Right lobe of liver (tissue), 6 donors: ENCODE data around the gene FRMD4A. TPM values are rescaled to one million over a fixed set of nuclear protein-coding genes. Genes with fewer than 3 reads are reported as not detected.
"Not testable (repeated sequence)": the region's sequence is repeated elsewhere in the genome, so short reads cannot be mapped to it uniquely, and the experiment has no call there.

Experiments
- ATAC-seq, 4 donors: fragments of 200-7000 bp; cut with Tn5 transposase; one replicate each; pipeline ENCODE4 v1.9.1; 2020; ENCODE audit warnings: mild to moderate bottlenecking in 4 of 4, moderate library complexity in 4 of 4
- DNase-seq, 3 donors: peaks; one replicate each; pipeline ENCODE4 v3.0.0-alpha.2; 2020
- H3K27ac ChIP-seq, 3 donors: fragments of 200-600 bp; one replicate each; pipeline ENCODE4 v1.8.0; 2022
- H3K27me3 ChIP-seq, 2 donors: fragments of 200-600 bp; one replicate each; pipeline ENCODE4 v1.8.0; 2022
- H3K36me3 ChIP-seq, 4 donors: fragments of 200-600 bp; sonication (generic) in 1 of 4; one replicate each; pipeline versions ENCODE4 v1.5.1 to v1.8.0; 2017 to 2022; ENCODE audit warnings: control low read depth in 1 of 4
- H3K4me1 ChIP-seq, 4 donors: fragments of 200-600 bp; sonication (generic) in 1 of 4; one replicate each; pipeline versions ENCODE4 v1.5.1 to v1.8.0; 2017 to 2022; ENCODE audit warnings: control low read depth in 1 of 4
- H3K4me3 ChIP-seq, 3 donors: fragments of 200-600 bp; one replicate each; pipeline ENCODE4 v1.8.0; 2022
- H3K9me3 ChIP-seq, 4 donors: fragments of 200-600 bp; sonication (generic) in 1 of 4; one replicate each; pipeline versions ENCODE4 v1.5.1 to v1.8.0; 2017 to 2022; ENCODE audit warnings: control low read depth in 1 of 4
- CTCF ChIP-seq, 4 donors: fragments of 200-600 bp in 3 of 4; fragments of 450-650 bp in 1 of 4; IDR thresholded peaks; one replicate each; pipeline versions ENCODE4 v1.5.1 to v1.8.0; 2016 to 2022; ENCODE audit warnings: antibody characterized with exemption in 4 of 4, mild to moderate bottlenecking in 2 of 4
- POLR2A ChIP-seq: fragments of 450-650 bp; IDR thresholded peaks from one replicate; pipeline ENCODE4 v1.6.1; 2017; ENCODE audit warnings: antibody characterized with exemption, mild to moderate bottlenecking
- WGBS: methylation state at CpG from one replicate; pipeline ENCODE4 v1.1.6; 2018; ENCODE audit warnings: low coverage, low lambda C conversion rate; ENCODE audit not compliant: insufficient coverage; ENCODE audit errors: missing lambda C conversion rate; 5-methylcytosine and 5-hydroxymethylcytosine counted together
- intact Hi-C, 2 donors: fragments of 100-400 bp; cut with DNase I; formaldehyde crosslinking; loops; one replicate each; pipeline versions ENCODE4 v1.11.2 to v1.14.1; 2022
- total RNA-seq, 6 experiments: library from RNA; depleted of rRNA in 2 of 6; stranded (reverse); fragments of >200 nt in 2 of 6; fragmentation: NEBNext Ultra II Directional in 3 of 6; extraction: Animal tissue kit (Norgen Biotek cat#: 25700) in 3 of 6; gene quantifications; one replicate each; pipeline versions ENCODE4 v1.1.0 to v1.2.4, GENCODE V29; 2016 to 2023
- donor health status: DM: no; HTN: yes; CAD: no.
- donor health status: DM: no; HTN: no; CAD: no.
- donor health status: DM: no; HTN: no; CAD: no.
- donor health status: DM: no; HTN: yes; CAD: no.
- donor health status: DM: no; HTN: yes; CAD: no.

The FRMD4A gene
- total RNA-seq, 6 experiments from 2014 or later = 8.4 to 22.8 (median 13.3) TPM

- intact Hi-C loops = loop anchor here (10.0 kb wide), 2 partner anchors 120 to 270 kb away; no protein-coding TSS in a partner anchor
- H3K36me3 ChIP-seq = no peaks in the 10 kb centered on the region
- no peak for DNase-seq
- H3K4me3 ChIP-seq = no peak overlapping the region
- no peaks in the 10 kb centered on the region for H3K4me1 ChIP-seq
- H3K27me3 ChIP-seq = no peaks in the 10 kb centered on the region
- ATAC-seq = no peak
- WGBS = 92% methylated on average over 3 of the region's 4 CpGs
- H3K9me3 ChIP-seq = no peaks in the 10 kb centered on the region
- no peak for TF ChIP-seq POLR2A
- no peak for TF ChIP-seq CTCF (IDR thresholded peaks at IDR 0.05)
- no peak overlapping the region for H3K27ac ChIP-seq
Measured at GRCh38 chr10:14205233-14205632, 125.5 kb downstream of the FRMD4A start.

- DNase-seq (no peak), ATAC-seq (no peak)
- no peaks in the 10 kb centered on the region for H3K4me1 ChIP-seq
- H3K9me3 ChIP-seq = no peaks in the 10 kb centered on the region
- H3K36me3 ChIP-seq = no peaks in the 10 kb centered on the region
- no peaks in the 10 kb centered on the region for H3K27me3 ChIP-seq
- WGBS = 36% methylated on average over 11 of the region's 16 CpGs
- TF ChIP-seq CTCF (IDR thresholded peaks at IDR 0.05) (peak in 3 of 4 donors; percentile 10 to 22 (median 10)), POLR2A (no peak)
- no peak overlapping the region for H3K4me3 ChIP-seq
- intact Hi-C loops = loop anchor here (10.0 kb wide), 2 partner anchors 124 to 274 kb away; no protein-coding TSS in a partner anchor
- H3K27ac ChIP-seq = no peak overlapping the region
Measured at GRCh38 chr10:14200698-14201544, 129.8 kb downstream of the FRMD4A start.

- H3K27me3 ChIP-seq, H3K4me1 ChIP-seq, H3K36me3 ChIP-seq, H3K27ac ChIP-seq, H3K9me3 ChIP-seq, ATAC-seq, DNase-seq, H3K4me3 ChIP-seq: not testable (repeated sequence)
- intact Hi-C loops = loop anchor here in 1 of 2 donors (10.0 kb wide), 1 partner anchor 276 kb away; no protein-coding TSS in a partner anchor
- WGBS = 92% methylated on average over 4 of the region's 4 CpGs
Measured at GRCh38 chr10:14199098-14199497, 131.6 kb downstream of the FRMD4A start.

GRCh38 chr10:14198078-14198477 is 132.6 kb downstream of the FRMD4A start:
- TF ChIP-seq POLR2A (no peak), CTCF (IDR thresholded peaks at IDR 0.05) (no peak)
- intact Hi-C loops = loop anchor here in 1 of 2 donors (10.0 kb wide), 1 partner anchor 277 kb away; no protein-coding TSS in a partner anchor
- no peaks in the 10 kb centered on the region for H3K27me3 ChIP-seq
- H3K4me1 ChIP-seq = no peaks in the 10 kb centered on the region
- H3K4me3 ChIP-seq = no peak overlapping the region
- H3K36me3 ChIP-seq = no peaks in the 10 kb centered on the region
- H3K9me3 ChIP-seq = no peaks in the 10 kb centered on the region
- no peak overlapping the region for H3K27ac ChIP-seq
- no peak for DNase-seq
- no peak for ATAC-seq
- 64% methylated on average over 6 of the region's 9 CpGs for WGBS

GRCh38 chr10:14196113-14196512 is 134.6 kb downstream of the FRMD4A start:
- no peak for TF ChIP-seq CTCF (IDR thresholded peaks at IDR 0.05)
- TF ChIP-seq POLR2A = no peak
- Histone ChIP-seq H3K4me3 (no peak overlapping the region), H3K27me3 (no peaks in the 10 kb centered on the region), H3K4me1 (no peaks in the 10 kb centered on the region), H3K27ac (no peak overlapping the region), H3K36me3 (no peaks in the 10 kb centered on the region), H3K9me3 (no peaks in the 10 kb centered on the region)
- intact Hi-C loops = loop anchor here in 1 of 2 donors (10.0 kb wide), 1 partner anchor 279 kb away; no protein-coding TSS in a partner anchor
- DNase-seq (no peak), ATAC-seq (no peak)
